GM23338 (cell line): Measurements from ENCODE around the gene TBC1D5. TPM values are rescaled to one million over a fixed set of nuclear protein-coding genes. Genes with fewer than 3 reads are reported as not detected.

Experiments used
- ATAC-seq: fragments of 200-7000 bp; cut with Tn5 transposase; 3 replicates; pipeline ENCODE4 v1.9.1; 2020
- DNase-seq: peaks from one replicate; pipeline ENCODE4 v3.0.0-alpha.2; 2015; ENCODE audit warnings: low spot score
- H2AFZ ChIP-seq: fragments of 200-600 bp; sonication (generic); 2 replicates; pipeline ENCODE4 v1.8.0; 2016; ENCODE audit warnings: antibody characterized with exemption, mild to moderate bottlenecking, moderate library complexity
- H3F3A ChIP-seq: fragments of 200-600 bp; sonication (generic); replicated peaks from 2 replicates; pipeline ENCODE4 v1.8.0; 2017; ENCODE audit warnings: antibody characterized with exemption, mixed run types, low read depth
- H3K27ac ChIP-seq: fragments of 200-600 bp; sonication (generic); 2 replicates; pipeline ENCODE4 v1.6.1; 2016; ENCODE audit warnings: low read depth
- H3K27me3 ChIP-seq: fragments of 200-600 bp; sonication (generic); 2 replicates; pipeline ENCODE4 v1.8.0; 2016; ENCODE audit warnings: mild to moderate bottlenecking, mixed run types, moderate library complexity; ENCODE audit not compliant: insufficient read depth
- H3K36me3 ChIP-seq: fragments of 200-600 bp; sonication (generic); 2 replicates; pipeline ENCODE4 v1.8.0; 2016; ENCODE audit warnings: mild to moderate bottlenecking; ENCODE audit not compliant: insufficient read depth
- H3K4me1 ChIP-seq: fragments of 200-600 bp; sonication (generic); 2 replicates; pipeline ENCODE4 v1.8.0; 2016; ENCODE audit warnings: mild to moderate bottlenecking, moderate library complexity; ENCODE audit not compliant: insufficient read depth
- H3K4me2 ChIP-seq: fragments of 200-600 bp; sonication (generic); 2 replicates; pipeline ENCODE4 v1.7.1; 2017; ENCODE audit warnings: mixed run types
- H3K4me3 ChIP-seq: fragments of 200-600 bp; sonication (generic); 2 replicates; pipeline ENCODE4 v1.6.1; 2016; ENCODE audit warnings: mixed run types
- H3K79me2 ChIP-seq: fragments of 200-600 bp; sonication (generic); replicated peaks from 2 replicates; pipeline ENCODE4 v1.8.0; 2017; ENCODE audit warnings: mild to moderate bottlenecking; ENCODE audit not compliant: insufficient read depth
- H3K9me2 ChIP-seq: fragments of 200-600 bp; sonication (generic); 2 replicates; pipeline ENCODE4 v1.8.0; 2017; ENCODE audit not compliant: insufficient read depth
- H4K20me1 ChIP-seq: fragments of 200-600 bp; sonication (generic); replicated peaks from 2 replicates; pipeline ENCODE4 v1.8.0; 2017; ENCODE audit warnings: mild to moderate bottlenecking; ENCODE audit not compliant: insufficient read depth
- H3K27ac Mint-ChIP-seq: 2 replicates; pipeline ENCODE4 v1.8.0; 2020; ENCODE audit warnings: inconsistent platforms, mild to moderate bottlenecking, moderate library complexity, mixed read lengths
- H3K27me3 Mint-ChIP-seq: 3 replicates; pipeline ENCODE4 v1.8.0; 2022; ENCODE audit warnings: low read depth, mild to moderate bottlenecking, moderate library complexity, mixed read lengths, inconsistent platforms; ENCODE audit not compliant: insufficient read depth, poor library complexity
- H3K36me3 Mint-ChIP-seq: 3 replicates; pipeline ENCODE4 v1.8.0; 2021; ENCODE audit warnings: low read depth, mild to moderate bottlenecking, inconsistent platforms, moderate library complexity, mixed read lengths
- H3K4me1 Mint-ChIP-seq: 3 replicates; pipeline ENCODE4 v1.8.0; 2020; ENCODE audit warnings: mild to moderate bottlenecking, inconsistent platforms, mixed read lengths
- H3K4me3 Mint-ChIP-seq: 3 replicates; pipeline ENCODE4 v1.8.0; 2021; ENCODE audit warnings: moderate library complexity, mild to moderate bottlenecking, inconsistent platforms, mixed read lengths
- H3K9me3 Mint-ChIP-seq: 3 replicates; pipeline ENCODE4 v1.8.0; 2020; ENCODE audit warnings: moderate library complexity, mild to moderate bottlenecking, inconsistent platforms, mixed read lengths
- ETS1 ChIP-seq: IDR thresholded peaks from 2 replicates; pipeline ENCODE4 v1.6.1; 2016; ENCODE audit warnings: antibody characterized with exemption
- EZH2 ChIP-seq: fragments of 200-600 bp; sonication (generic); IDR thresholded peaks from one replicate; pipeline ENCODE4 v1.8.0; 2017; ENCODE audit warnings: antibody characterized with exemption, mild to moderate bottlenecking, low read depth; ENCODE audit not compliant: unreplicated experiment
- EZH2phosphoT487 ChIP-seq: fragments of 200-600 bp; sonication (generic); IDR thresholded peaks from one replicate; pipeline ENCODE4 v1.8.1; 2018; ENCODE audit warnings: antibody characterized with exemption; ENCODE audit not compliant: unreplicated experiment
- JUNB ChIP-seq: IDR thresholded peaks from one replicate; pipeline ENCODE4 v1.6.1; 2016; ENCODE audit warnings: antibody characterized with exemption; ENCODE audit not compliant: unreplicated experiment
- POLR2AphosphoS5 ChIP-seq: IDR thresholded peaks from 2 replicates; pipeline ENCODE4 v1.6.1; 2016; ENCODE audit warnings: antibody characterized with exemption, low read depth
- STAT1 ChIP-seq: IDR thresholded peaks from one replicate; pipeline ENCODE4 v1.6.1; 2016; ENCODE audit warnings: antibody characterized with exemption; ENCODE audit not compliant: unreplicated experiment
- ZNF114 ChIP-seq: fragments of 250-450 bp; sonication (Bioruptor Pico); IDR thresholded peaks from 2 replicates; pipeline ENCODE4 v1.5.0; 2020; ENCODE audit warnings: mild to moderate bottlenecking, moderate library complexity
- ZNF331 ChIP-seq: fragments of 250-450 bp; sonication (Bioruptor Pico); IDR thresholded peaks from 2 replicates; pipeline ENCODE4 v1.5.0; 2020; ENCODE audit warnings: low read depth, mild to moderate bottlenecking, moderate library complexity
- ZNF462 ChIP-seq: fragments of 250-450 bp; sonication (Bioruptor Pico); IDR thresholded peaks from 2 replicates; pipeline ENCODE4 v1.5.0; 2020; ENCODE audit warnings: mild to moderate bottlenecking, moderate library complexity
- polyA plus RNA-seq: library from polyadenylated mRNA; unstranded; fragments of >200 nt; fragmentation: Nextera tagmentation; extraction: Ambion mirVana; gene quantifications from 2 replicates; pipeline ENCODE4 v1.2.1, GENCODE V29; 2016
- total RNA-seq: library from RNA; depleted of rRNA; stranded (reverse); fragments of >200 nt; shearing (Covaris generic); gene quantifications from 2 replicates; pipeline ENCODE4 v1.2.3, GENCODE V29; 2014

TBC1D5 gene
- total and polyA plus RNA-seq, 2 experiments from 2014 or later = 21.8 to 48.1 TPM

- H3K4me2 ChIP-seq = no peak overlapping the region
- TF ChIP-seq ZNF114 (no peak), JUNB (no peak), ZNF331 (CRISPR knock-in tag) (no peak)
Measured at GRCh38 chr3:17500618-17501017, 241.8 kb downstream of the TBC1D5 start.

GRCh38 chr3:17494117-17494809, 248.2 kb downstream of the TBC1D5 start:
- H3K79me2 ChIP-seq = no peaks in the 10 kb centered on the region
- no peak overlapping the region for H3K4me3 ChIP-seq
- no peaks in the 10 kb centered on the region for H3F3A ChIP-seq
- no peak overlapping the region for H3K4me2 ChIP-seq
- Mint-ChIP-seq H3K36me3 (peaks cover 42% of the 10 kb centered on the region), H3K27ac (no peak overlapping the region), H3K27me3 (no peaks in the 10 kb centered on the region), H3K9me3 (peaks cover 30% of the 10 kb centered on the region), H3K4me1 (no peaks in the 10 kb centered on the region; the same call in 2 of the 3 replicates), H3K4me3 (no peak overlapping the region)
- H2AFZ ChIP-seq = no peak overlapping the region
- 0 out of 2 replicates have a peak, but pooled peaks cover 6% of the 10 kb centered on the region for H3K9me2 ChIP-seq
- no peaks in the 10 kb centered on the region for H4K20me1 ChIP-seq
- no peaks in the 10 kb centered on the region for H3K27me3 ChIP-seq
- TF ChIP-seq EZH2 (no peak), ZNF114 (no peak), EZH2phosphoT487 (no peak), POLR2AphosphoS5 (no peak)
- no peaks in the 10 kb centered on the region; the same call in 1 of the 2 replicates for H3K36me3 ChIP-seq
- H3K4me1 ChIP-seq = no peaks in the 10 kb centered on the region; the same call in 1 of the 2 replicates
- peak; percentile 90 for ATAC-seq
- peak; percentile 24 for DNase-seq
- no peak overlapping the region for H3K27ac ChIP-seq

More at GRCh38 chr3:17500618-17501017, 241.8 kb downstream of the TBC1D5 start:
- no peaks in the 10 kb centered on the region for H3K27me3 ChIP-seq
- ATAC-seq (no peak), DNase-seq (no peak)
- H3K4me1 ChIP-seq = no peaks in the 10 kb centered on the region
- no peaks in the 10 kb centered on the region for H3K9me3 Mint-ChIP-seq
- no peaks in the 10 kb centered on the region for H3F3A ChIP-seq
- H3K36me3 ChIP-seq = no peaks in the 10 kb centered on the region
- H3K4me3 ChIP-seq = no peak overlapping the region
- H3K79me2 ChIP-seq = no peaks in the 10 kb centered on the region
- H3K4me1 Mint-ChIP-seq = no peaks in the 10 kb centered on the region
- H4K20me1 ChIP-seq = no peaks in the 10 kb centered on the region
- H3K27ac ChIP-seq = no peak overlapping the region
- no peaks in the 10 kb centered on the region for H3K27me3 Mint-ChIP-seq
- H2AFZ ChIP-seq = no peak overlapping the region
- no peaks in the 10 kb centered on the region for H3K36me3 Mint-ChIP-seq
- no peaks in the 10 kb centered on the region for H3K9me2 ChIP-seq
- no peak overlapping the region for H3K27ac Mint-ChIP-seq
- H3K4me3 Mint-ChIP-seq = no peak overlapping the region

GRCh38 chr3:17491601-17492000, 250.8 kb downstream of the TBC1D5 start:
- Histone ChIP-seq H3K27me3 (no peaks in the 10 kb centered on the region), H3K27ac (no peak overlapping the region), H4K20me1 (no peaks in the 10 kb centered on the region), H2AFZ (no peak overlapping the region), H3K36me3 (peaks cover 7% of the 10 kb centered on the region; the same call in 1 of the 2 replicates), H3K4me2 (no peak overlapping the region), H3K9me2 (0 out of 2 replicates have a peak, but pooled peaks cover 6% of the 10 kb centered on the region), H3F3A (no peaks in the 10 kb centered on the region), H3K79me2 (no peaks in the 10 kb centered on the region), H3K4me3 (no peak overlapping the region), H3K4me1 (no peaks in the 10 kb centered on the region; the same call in 1 of the 2 replicates)
- H3K27me3 Mint-ChIP-seq = no peaks in the 10 kb centered on the region
- peaks cover 38% of the 10 kb centered on the region for H3K9me3 Mint-ChIP-seq
- no peaks in the 10 kb centered on the region; the same call in 2 of the 3 replicates for H3K4me1 Mint-ChIP-seq
- H3K36me3 Mint-ChIP-seq = peaks cover 48% of the 10 kb centered on the region
- DNase-seq (no peak), ATAC-seq (no peak)
- no peak overlapping the region for H3K4me3 Mint-ChIP-seq
- no peak overlapping the region for H3K27ac Mint-ChIP-seq
- no peak for TF ChIP-seq ZNF462
- TF ChIP-seq ETS1 = no peak
- no peak for TF ChIP-seq ZNF114
- TF ChIP-seq JUNB = no peak
- no peak for TF ChIP-seq EZH2phosphoT487
- TF ChIP-seq STAT1 = no peak
- no peak for TF ChIP-seq EZH2
